Muscle layer of colon (tissue), 2 donors: ENCODE results near the gene PFDN5.
A peak's percentile ranks its signal among the peaks of the same experiment; 100 is the strongest.
"Not testable (repeated sequence)": the region's sequence is repeated elsewhere in the genome, so short reads cannot be mapped to it uniquely, and the experiment has no call there.

Experiments used
- H3K27ac ChIP-seq: one replicate; pipeline ENCODE4 v1.7.0; 2013; ENCODE audit warnings: low read depth, mild to moderate bottlenecking, low read length, moderate library complexity
- H3K27me3 ChIP-seq, 2 donors: one replicate each; pipeline ENCODE4 v1.7.0; 2013; ENCODE audit warnings: low read length in 2 of 2, mild to moderate bottlenecking in 2 of 2; ENCODE audit not compliant: insufficient read depth in 2 of 2, control insufficient read depth in 1 of 2
- H3K36me3 ChIP-seq: one replicate; pipeline ENCODE4 v1.7.0; 2013; ENCODE audit warnings: mild to moderate bottlenecking, low read length; ENCODE audit not compliant: insufficient read depth
- H3K4me1 ChIP-seq: one replicate; pipeline ENCODE4 v1.7.0; 2013; ENCODE audit warnings: mild to moderate bottlenecking, low read length; ENCODE audit not compliant: insufficient read depth
- H3K4me3 ChIP-seq, 2 donors: one replicate each; pipeline ENCODE4 v1.7.0; 2013; ENCODE audit warnings: low read length in 2 of 2, low read depth in 1 of 2, mild to moderate bottlenecking in 1 of 2, moderate library complexity in 1 of 2
- H3K9ac ChIP-seq: one replicate; pipeline ENCODE4 v1.7.0; 2013; ENCODE audit warnings: low read length
- H3K9me3 ChIP-seq: one replicate; pipeline ENCODE4 v1.7.0; 2013; ENCODE audit warnings: mild to moderate bottlenecking, low read length
- donor health status: abdominal sarcoma.
- donor health status: Adenocarcinoma of cecum.

Gene PFDN5

GRCh38 chr12:53313996-53314395 lies 18.7 kb downstream of the PFDN5 start:
- Histone ChIP-seq H3K4me3 (no peak overlapping the region), H3K9ac (no peak overlapping the region), H3K4me1 (no peaks in the 10 kb centered on the region), H3K36me3 (peaks cover 50% of the 10 kb centered on the region), H3K27me3 (no peaks in the 10 kb centered on the region), H3K9me3 (no peaks in the 10 kb centered on the region), H3K27ac (no peak overlapping the region)

GRCh38 chr12:53320352-53321195 lies 25.2 kb downstream of the PFDN5 start:
- Histone ChIP-seq H3K9ac (peak overlapping the region; percentile 66), H3K4me1 (peaks cover 26% of the 10 kb centered on the region), H3K27me3 (no peaks in the 10 kb centered on the region), H3K27ac (peak overlapping the region; percentile 80), H3K36me3 (peaks cover 29% of the 10 kb centered on the region), H3K9me3 (no peaks in the 10 kb centered on the region), H3K4me3 (peak overlapping the region; percentile 67 to 91)

- no peaks in the 10 kb centered on the region for H3K9me3 ChIP-seq
- peaks cover 7% of the 10 kb centered on the region for H3K36me3 ChIP-seq
- peak overlapping the region; percentile 47 to 63 for H3K4me3 ChIP-seq
- peaks cover 0 to 4% of the 10 kb centered on the region in 2 donors for H3K27me3 ChIP-seq
- peak overlapping the region; percentile 93 for H3K27ac ChIP-seq
- H3K9ac ChIP-seq, result peak overlapping the region; percentile 59
- peaks cover 26% of the 10 kb centered on the region for H3K4me1 ChIP-seq
Measured at GRCh38 chr12:53324113-53324778, 28.9 kb downstream of the PFDN5 start.

GRCh38 chr12:53324779-53325510 lies 29.6 kb downstream of the PFDN5 start:
- Histone ChIP-seq H3K27me3 (peaks cover 0 to 6% of the 10 kb centered on the region in 2 donors), H3K4me1 (peaks cover 26% of the 10 kb centered on the region), H3K36me3 (peaks cover 4% of the 10 kb centered on the region), H3K27ac (peak overlapping the region; percentile 93), H3K9ac (peak overlapping the region; percentile 59), H3K9me3 (no peaks in the 10 kb centered on the region), H3K4me3 (peak overlapping the region; percentile 47 to 63)

- Histone ChIP-seq H3K4me1 (peaks cover 20% of the 10 kb centered on the region), H3K9me3 (no peaks in the 10 kb centered on the region), H3K4me3 (peak overlapping the region; percentile 47 to 63), H3K36me3 (no peaks in the 10 kb centered on the region), H3K27ac (peak overlapping the region; percentile 93), H3K9ac (peak overlapping the region; percentile 53), H3K27me3 (peaks cover 0 to 6% of the 10 kb centered on the region in 2 donors)
Measured at GRCh38 chr12:53325511-53326061, 30.2 kb downstream of the PFDN5 start.

GRCh38 chr12:53326460-53327185 lies 31.3 kb downstream of the PFDN5 start:
- H3K4me1 ChIP-seq, result peaks cover 14% of the 10 kb centered on the region
- peaks cover 0 to 6% of the 10 kb centered on the region in 2 donors for H3K27me3 ChIP-seq
- peak overlapping the region; percentile 53 for H3K9ac ChIP-seq
- no peak overlapping the region for H3K4me3 ChIP-seq
- no peak overlapping the region for H3K27ac ChIP-seq
- no peaks in the 10 kb centered on the region for H3K9me3 ChIP-seq
- no peaks in the 10 kb centered on the region for H3K36me3 ChIP-seq

- H3K4me1 ChIP-seq, result peaks cover 10% of the 10 kb centered on the region
- H3K9ac ChIP-seq, result no peak overlapping the region
- H3K27me3 ChIP-seq, result peaks cover 3 to 6% of the 10 kb centered on the region in 2 donors
Measured at GRCh38 chr12:53327435-53328042, 32.2 kb downstream of the PFDN5 start.

GRCh38 chr12:53328043-53328435 lies 32.7 kb downstream of the PFDN5 start:
- Histone ChIP-seq H3K9ac (no peak overlapping the region), H3K4me1 (peaks cover 10% of the 10 kb centered on the region), H3K36me3 (no peaks in the 10 kb centered on the region), H3K4me3 (no peak overlapping the region), H3K9me3 (no peaks in the 10 kb centered on the region), H3K27me3 (peaks cover 3 to 6% of the 10 kb centered on the region in 2 donors), H3K27ac (no peak overlapping the region)

More at GRCh38 chr12:53327435-53328042, 32.2 kb downstream of the PFDN5 start:
- no peaks in the 10 kb centered on the region for H3K36me3 ChIP-seq
- H3K4me3 ChIP-seq, result no peak overlapping the region
- H3K27ac ChIP-seq, result no peak overlapping the region
- H3K9me3 ChIP-seq, result no peaks in the 10 kb centered on the region

GRCh38 chr12:53330671-53331070 lies 35.3 kb downstream of the PFDN5 start:
- no peak overlapping the region for H3K9ac ChIP-seq
- peaks cover 6 to 16% of the 10 kb centered on the region in 2 donors for H3K27me3 ChIP-seq
- H3K27ac ChIP-seq, result no peak overlapping the region
- H3K9me3 ChIP-seq, result no peaks in the 10 kb centered on the region
- no peaks in the 10 kb centered on the region for H3K36me3 ChIP-seq
- H3K4me3 ChIP-seq, result no peak overlapping the region
- H3K4me1 ChIP-seq, result no peaks in the 10 kb centered on the region

- not testable (repeated sequence) for H3K36me3 ChIP-seq, H3K27ac ChIP-seq, H3K4me3 ChIP-seq, H3K4me1 ChIP-seq, H3K9me3 ChIP-seq, H3K9ac ChIP-seq
- H3K27me3 ChIP-seq, result peaks cover 13 to 33% of the 10 kb centered on the region in 2 donors
Measured at GRCh38 chr12:53332339-53332738, 37.0 kb downstream of the PFDN5 start.
